HepG2 (cell line): ENCODE measurements around the gene NUSAP1. TPM values are rescaled to one million over a fixed set of nuclear protein-coding genes. Genes with fewer than 3 reads are reported as not detected.
A peak's percentile ranks its signal among the peaks of the same experiment; 100 is the strongest.

Experiments used
- ATF2 ChIP-seq: sonication (generic); formaldehyde crosslinking; IDR thresholded peaks from 2 replicates; pipeline ENCODE4 v1.4.0; 2020; ENCODE audit warnings: missing genetic modification reagents
- CREM ChIP-seq, 2 experiments: sonication (generic) in 1 of 2; formaldehyde crosslinking in 1 of 2; IDR thresholded peaks; 2 replicates each; pipeline versions ENCODE4 v1.4.0 to v1.6.1; 2016 to 2020; ENCODE audit warnings: antibody characterized with exemption in 1 of 2, mild to moderate bottlenecking in 1 of 2, missing genetic modification reagents in 1 of 2
- FOXM1 ChIP-seq: sonication (generic); formaldehyde crosslinking; IDR thresholded peaks from 2 replicates; pipeline ENCODE4 v1.5.0; 2020; ENCODE audit warnings: missing genetic modification reagents
- KDM4B ChIP-seq: sonication (generic); formaldehyde crosslinking; IDR thresholded peaks from 2 replicates; pipeline ENCODE4 v1.4.0; 2020; ENCODE audit warnings: missing genetic modification reagents
- NFKB2 ChIP-seq: sonication (generic); formaldehyde crosslinking; IDR thresholded peaks from 2 replicates; pipeline ENCODE4 v1.4.0; 2020; ENCODE audit warnings: missing genetic modification reagents, borderline replicate concordance
- POLR2A ChIP-seq, 2 experiments: IDR thresholded peaks; 2 replicates each; pipeline ENCODE4 v1.6.1; 2011; ENCODE audit warnings: low read depth in 2 of 2, low read length in 2 of 2, mild to moderate bottlenecking in 1 of 2, moderate library complexity in 1 of 2; ENCODE audit not compliant: insufficient read depth in 1 of 2
- SRY ChIP-seq: sonication (generic); formaldehyde crosslinking; IDR thresholded peaks from 2 replicates; pipeline ENCODE4 v1.8.0; 2022; ENCODE audit warnings: mild to moderate bottlenecking, missing genetic modification reagents
- SSRP1 ChIP-seq: IDR thresholded peaks from 2 replicates; pipeline ENCODE4 v1.6.1; 2016; ENCODE audit warnings: control low read depth
- TMF1 ChIP-seq: sonication (generic); formaldehyde crosslinking; IDR thresholded peaks from 2 replicates; pipeline ENCODE4 v1.8.1; 2022; ENCODE audit warnings: low read depth, missing genetic modification reagents
- ZBTB39 ChIP-seq: sonication (generic); formaldehyde crosslinking; IDR thresholded peaks from 2 replicates; pipeline ENCODE4 v1.5.0; 2020; ENCODE audit warnings: missing genetic modification reagents
- ZBTB46 ChIP-seq: sonication (generic); formaldehyde crosslinking; IDR thresholded peaks from 2 replicates; pipeline ENCODE4 v1.4.0; 2020; ENCODE audit warnings: mild to moderate bottlenecking, missing genetic modification reagents, borderline replicate concordance
- ZKSCAN5 ChIP-seq: sonication (generic); formaldehyde crosslinking; IDR thresholded peaks from 2 replicates; pipeline ENCODE4 v1.5.1; 2020; ENCODE audit warnings: mild to moderate bottlenecking, missing genetic modification reagents
- ZMAT3 ChIP-seq: sonication (generic); formaldehyde crosslinking; conservative IDR thresholded peaks from 2 replicates; pipeline ENCODE4 v1.7.0; 2021; ENCODE audit warnings: missing genetic modification reagents
- ZNF124 ChIP-seq: sonication (generic); formaldehyde crosslinking; IDR thresholded peaks from 2 replicates; pipeline ENCODE4 v1.4.0; 2020; ENCODE audit warnings: missing genetic modification reagents
- ZNF274 ChIP-seq: sonication (generic); formaldehyde crosslinking; IDR thresholded peaks from 2 replicates; pipeline ENCODE4 v1.5.1; 2020; ENCODE audit warnings: mild to moderate bottlenecking, missing genetic modification reagents
- ZNF343 ChIP-seq: sonication (generic); formaldehyde crosslinking; IDR thresholded peaks from 2 replicates; pipeline ENCODE4 v1.4.0; 2020; ENCODE audit warnings: mild to moderate bottlenecking, missing genetic modification reagents
- ZNF672 ChIP-seq: sonication (generic); formaldehyde crosslinking; IDR thresholded peaks from 2 replicates; pipeline ENCODE4 v1.8.1; 2022; ENCODE audit warnings: missing genetic modification reagents
- ZNF737 ChIP-seq: sonication (generic); formaldehyde crosslinking; IDR thresholded peaks from 2 replicates; pipeline ENCODE4 v1.5.0; 2020; ENCODE audit warnings: missing genetic modification reagents, mild to moderate bottlenecking, borderline replicate concordance
- ZNF780A ChIP-seq: sonication (generic); formaldehyde crosslinking; IDR thresholded peaks from 2 replicates; pipeline ENCODE4 v1.8.0; 2022; ENCODE audit warnings: mild to moderate bottlenecking, missing genetic modification reagents, moderate library complexity
- ZSCAN29 ChIP-seq: sonication (generic); formaldehyde crosslinking; conservative IDR thresholded peaks from 2 replicates; pipeline ENCODE4 v1.4.0; 2020; ENCODE audit warnings: mild to moderate bottlenecking, missing genetic modification reagents
- polyA plus RNA-seq, 8 experiments: library from polyadenylated mRNA; depleted of rRNA in 3 of 8; stranded (reverse) in 7 of 8; unstranded in 1 of 8; fragments of >200 nt; fragmentation: Illumina TruSeq in 4 of 8; extraction: Trizol in 4 of 8; gene quantifications; 2 replicates each; pipeline versions ENCODE4 v1.2.1 to v1.2.3, GENCODE V29; 2011 to 2016; ENCODE audit warnings: low read depth in 4 of 8, missing spikeins in 1 of 8, mixed read lengths in 1 of 8; ENCODE audit not compliant: insufficient read depth in 1 of 8
- total RNA-seq, 5 experiments: library from RNA; depleted of rRNA; stranded (reverse); fragments of >200 nt; fragmentation: Illumina TruSeq; extraction: Trizol; gene quantifications; 2 replicates each; pipeline ENCODE4 v1.2.3, GENCODE V29; 2016; ENCODE audit warnings: low read depth in 1 of 5
- TF ChIP-seq, protein P1 (sequence below): IDR thresholded peaks from 2 replicates; pipeline ENCODE4 v1.6.1; 2016; ENCODE audit warnings: low read depth

Gene NUSAP1
- total and polyA plus RNA-seq, 2 of the 13 experiments (the other 11 are each of a cell fraction or from before 2014, with no cell fraction given): 59.5 to 106 TPM

DNA sequence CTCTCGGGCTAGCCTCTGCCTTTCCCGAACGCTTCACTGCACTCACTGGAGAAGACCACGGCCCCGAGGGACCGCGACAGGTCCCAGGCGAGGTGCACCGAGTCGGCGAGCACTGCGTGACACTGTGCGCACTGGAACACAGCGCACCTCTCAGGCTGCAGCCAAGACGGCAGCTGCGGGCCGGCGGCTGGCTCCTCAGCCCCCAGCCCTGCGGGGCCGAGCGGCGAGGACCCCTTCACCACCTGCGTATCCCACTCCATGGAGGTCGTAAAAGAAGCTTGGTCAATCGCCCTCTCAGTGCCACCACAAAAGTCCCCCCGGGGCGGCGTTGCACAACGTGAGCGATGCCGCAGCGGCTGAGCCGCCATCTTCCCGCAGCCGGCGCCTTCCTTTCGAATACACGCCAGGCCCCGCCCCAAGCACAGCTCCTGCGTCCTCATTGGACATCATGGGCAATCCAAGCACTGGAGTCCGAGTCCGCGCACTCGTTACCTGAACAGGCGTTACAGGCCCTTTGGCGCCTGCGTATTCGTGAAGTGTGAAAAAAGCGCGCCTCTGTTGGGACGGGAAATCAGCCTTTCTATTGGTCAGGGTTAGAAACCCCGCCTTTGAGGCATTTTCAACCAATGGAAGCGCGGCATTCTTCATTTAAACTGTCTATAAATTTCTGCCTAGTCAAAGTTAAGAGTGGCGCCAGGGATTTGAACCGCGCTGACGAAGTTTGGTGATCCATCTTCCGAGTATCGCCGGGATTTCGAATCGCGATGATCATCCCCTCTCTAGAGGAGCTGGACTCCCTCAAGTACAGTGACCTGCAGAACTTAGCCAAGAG is at the start of gene NUSAP1, which contains the start of gene OIP5 (continued):
- TF ChIP-seq ZNF672 (no peak), ZNF737 (CRISPR knock-in tag) (no peak), ZNF343 (CRISPR knock-in tag) (peak; percentile 76; the same call in 1 of the 2 replicates), ZSCAN29 (CRISPR knock-in tag) (peak; percentile 85), ZNF780A (CRISPR knock-in tag) (peak; percentile 84; the same call in 1 of the 2 replicates), ZBTB39 (0 out of 2 replicates have a peak, but pooled peaks have one; percentile 30), KDM4B (CRISPR knock-in tag) (no peak), ZNF274 (peak; percentile 52; the same call in 1 of the 2 replicates), POLR2A (IDR thresholded peaks at IDR 0.05; ENCODE audit: insufficient read depth in 1 of 2, low read depth in 2 of 2, low read length in 2 of 2) (peak; percentile 74 to 95), SSRP1 (no peak), ZBTB46 (CRISPR knock-in tag) (no peak), NFKB2 (peak; percentile 68; the same call in 1 of the 2 replicates), FOXM1 (CRISPR knock-in tag) (0 out of 2 replicates have a peak, but pooled peaks have one; percentile 37), TMF1 (peak; percentile 61; the same call in 1 of the 2 replicates), SRY (peak; percentile 68; the same call in 1 of the 2 replicates), CREM (IDR thresholded peaks at IDR 0.05) (peak; percentile 61; the same call in 1 of the 2 replicates), CREM (CRISPR knock-in tag; IDR thresholded peaks at IDR 0.05) (no peak), ZMAT3 (no peak; the same call in 1 of the 2 replicates), ATF2 (CRISPR knock-in tag) (0 out of 2 replicates have a peak, but pooled peaks have one; percentile 6), ZNF124 (CRISPR knock-in tag) (0 out of 2 replicates have a peak, but pooled peaks have one; percentile 47), ZKSCAN5 (CRISPR knock-in tag) (0 out of 2 replicates have a peak, but pooled peaks have one; percentile 30)
- TF ChIP-seq, protein P1, sequence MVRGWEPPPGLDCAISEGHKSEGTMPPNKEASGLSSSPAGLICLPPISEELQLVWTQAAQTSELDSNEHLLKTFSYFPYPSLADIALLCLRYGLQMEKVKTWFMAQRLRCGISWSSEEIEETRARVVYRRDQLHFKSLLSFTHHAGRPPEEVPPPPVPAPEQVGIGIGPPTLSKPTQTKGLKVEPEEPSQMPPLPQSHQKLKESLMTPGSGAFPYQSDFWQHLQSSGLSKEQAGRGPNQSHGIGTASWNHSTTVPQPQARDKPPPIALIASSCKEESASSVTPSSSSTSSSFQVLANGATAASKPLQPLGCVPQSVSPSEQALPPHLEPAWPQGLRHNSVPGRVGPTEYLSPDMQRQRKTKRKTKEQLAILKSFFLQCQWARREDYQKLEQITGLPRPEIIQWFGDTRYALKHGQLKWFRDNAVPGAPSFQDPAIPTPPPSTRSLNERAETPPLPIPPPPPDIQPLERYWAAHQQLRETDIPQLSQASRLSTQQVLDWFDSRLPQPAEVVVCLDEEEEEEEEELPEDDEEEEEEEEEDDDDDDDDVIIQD: peak; percentile 89; the same call in 1 of the 2 replicates
